Activated CD8-positive, alpha-beta memory T cell treated with anti-CD3 and anti-CD28 coated beads for 36 hours (primary cell): ENCODE measurements around the gene MDM1. TPM values are rescaled to one million over a fixed set of nuclear protein-coding genes. Genes with fewer than 3 reads are reported as not detected.

ENCODE experiments used
- CTCF ChIA-PET: fragments of 350-600 bp; sonication (Branson Sonifier 250); formaldehyde crosslinking; loops from one replicate; lab custom pipeline; 2021; ENCODE audit warnings: antibody characterized with exemption; lab: Charles Lee
- POLR2A ChIA-PET: fragments of 350-600 bp; sonication (Branson Sonifier 250); formaldehyde crosslinking; loops from one replicate; lab custom pipeline; 2021; ENCODE audit warnings: antibody characterized with exemption; lab: Charles Lee
- total RNA-seq, 2 experiments: library from RNA; stranded (reverse); gene quantifications; one replicate each; pipeline ENCODE4 v1.2.3, GENCODE V29; 2021

Gene MDM1
- total RNA-seq, 2 experiments from 2014 or later, result 21.2 to 22.3 TPM

DNA sequence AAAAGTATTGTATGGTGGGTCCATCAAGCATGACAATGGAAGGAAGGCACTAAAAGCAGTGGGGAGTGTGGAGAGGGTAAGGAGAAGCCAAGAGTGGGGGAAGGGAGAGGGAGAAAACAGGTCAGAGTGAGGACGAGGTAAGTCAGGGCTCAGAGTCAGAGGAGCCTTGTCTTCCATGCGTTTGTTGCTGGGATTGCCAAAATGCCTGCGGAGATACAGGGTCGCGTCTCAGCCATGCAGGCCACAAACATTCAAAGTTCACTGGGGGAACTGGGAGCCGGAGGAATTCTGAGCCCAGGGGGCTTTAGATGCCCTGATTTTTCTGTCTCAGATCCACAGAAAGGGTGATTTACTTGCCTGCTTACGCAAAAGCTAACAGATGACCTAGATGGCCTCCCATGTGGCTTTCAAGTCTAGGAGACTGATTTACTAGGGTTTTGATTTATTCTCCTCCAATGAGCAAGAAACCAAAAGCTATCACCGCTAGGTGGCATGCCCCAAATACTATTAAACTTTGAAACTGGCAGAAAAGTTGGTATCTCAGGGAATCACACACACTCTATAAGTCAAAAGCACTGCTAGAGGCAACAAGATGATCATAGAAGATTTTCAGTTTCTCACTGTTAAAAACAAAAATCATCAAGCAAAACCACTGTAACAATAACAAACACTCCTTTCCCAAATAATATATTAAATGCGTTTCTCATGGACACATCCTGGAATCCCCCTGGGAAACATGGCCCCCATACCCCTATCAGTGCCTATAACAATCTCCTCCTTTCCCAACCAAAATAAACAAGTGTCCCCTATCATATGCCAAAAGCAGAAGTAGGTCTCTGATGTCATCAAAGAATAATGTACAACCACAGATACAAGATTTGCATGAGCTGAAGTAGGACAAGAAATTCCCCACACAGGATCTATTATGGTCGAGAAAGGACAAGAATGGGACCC, 26.6 kb upstream of the MDM1 start:
- CTCF ChIA-PET, result interaction anchor here (0.5 to 1.1 kb wide), 5 partner anchors 41 to 310 kb away, joined by 3 to 4 read pairs (median 3); no protein-coding TSS in a partner anchor
- POLR2A ChIA-PET, result no interaction called here

DNA sequence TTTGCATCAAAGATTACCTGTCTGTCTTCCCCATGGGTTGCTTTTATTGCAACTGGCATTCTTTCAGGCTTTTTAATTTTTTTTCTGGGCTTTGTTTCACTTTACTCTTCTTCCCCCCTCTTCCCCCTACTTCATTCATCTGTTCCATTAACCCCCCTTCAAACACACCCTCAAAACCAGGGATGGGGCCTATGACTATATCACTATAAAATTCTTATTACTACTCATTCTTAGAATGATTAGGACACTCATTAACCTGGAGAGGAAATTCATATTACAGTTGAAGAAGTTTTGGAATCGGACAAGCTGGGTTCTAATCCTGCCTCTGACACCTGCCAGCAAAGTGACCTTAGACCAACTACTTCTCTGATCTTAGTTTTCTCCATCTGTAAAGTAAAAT, 24.8 kb upstream of the MDM1 start:
- CTCF ChIA-PET, result interaction anchor here (1.6 kb wide), 1 partner anchor 106 kb away, joined by 3 read pairs; no protein-coding TSS in a partner anchor
- POLR2A ChIA-PET, result interaction anchor here (0.5 kb wide), 1 partner anchor 128 kb away, joined by 6 read pairs; no protein-coding TSS in a partner anchor

DNA sequence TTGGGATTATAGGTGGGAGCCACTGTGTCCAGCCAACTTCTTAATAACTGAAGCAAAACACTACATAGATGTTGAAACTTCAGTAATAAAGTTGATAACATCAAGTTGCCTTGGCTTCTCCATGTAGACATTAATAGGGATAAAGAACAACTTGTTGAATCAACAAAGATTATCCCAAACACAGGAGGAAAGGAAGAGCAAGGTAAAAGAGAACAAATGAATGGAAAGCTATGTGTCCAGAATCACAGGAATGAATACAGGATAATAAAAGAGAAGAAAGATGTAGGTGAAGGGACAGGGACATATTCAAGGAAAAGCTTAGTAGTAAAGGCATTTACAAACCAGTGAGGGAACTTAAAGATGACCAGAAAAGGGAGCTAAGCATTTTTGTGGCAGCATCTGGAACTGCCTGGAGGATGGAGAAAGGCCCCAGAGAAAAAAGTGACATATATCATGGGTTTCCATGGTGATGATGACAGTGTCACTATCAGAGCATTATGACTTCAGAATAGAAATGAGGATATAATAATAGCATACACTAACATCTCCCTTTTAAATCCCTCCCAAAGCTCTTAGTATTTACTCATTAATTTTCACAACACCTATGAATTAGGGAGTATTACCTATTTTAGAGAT, 24.0 kb upstream of the MDM1 start:
- CTCF ChIA-PET, result interaction anchor here (1.5 to 1.6 kb wide), 2 partner anchors 94 to 107 kb away, joined by 3 to 4 read pairs; no protein-coding TSS in a partner anchor

DNA sequence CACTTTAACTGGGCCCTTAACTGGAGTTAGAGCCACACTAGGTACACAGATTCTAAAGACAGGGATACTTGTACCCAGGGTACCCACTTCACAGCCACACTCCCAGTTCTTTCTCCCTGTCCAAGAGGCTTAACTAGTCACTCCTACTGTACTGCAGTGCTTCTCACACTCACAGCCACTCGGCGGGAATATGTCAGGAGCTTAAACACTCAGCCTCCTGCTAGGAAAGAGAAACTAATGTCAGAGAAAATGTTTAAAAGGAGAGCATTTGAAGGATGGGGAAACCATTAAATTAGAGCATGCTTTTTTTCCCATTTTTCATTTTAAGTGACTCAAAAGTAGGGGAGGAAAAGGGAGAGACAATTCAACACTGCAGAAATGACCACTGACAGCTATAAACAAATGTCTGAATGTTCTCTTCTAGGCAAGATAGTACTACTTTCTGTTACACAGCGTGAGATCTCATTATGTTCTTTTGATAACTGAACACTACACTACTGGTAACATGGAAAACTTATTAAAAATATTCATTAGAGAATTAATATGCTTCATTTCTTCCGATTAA, 22.9 kb upstream of the MDM1 start:
- POLR2A ChIA-PET, result interaction anchor here (0.7 kb wide), 1 partner anchor 421 kb away, joined by 3 read pairs; no protein-coding TSS in a partner anchor

More for the DNA sequence above, 24.0 kb upstream of the MDM1 start:
- POLR2A ChIA-PET, result interaction anchor here (0.7 kb wide), 1 partner anchor 63 kb away, joined by 3 read pairs; no protein-coding TSS in a partner anchor

GRCh38 chr12:68352067-68352466, 19.9 kb upstream of the MDM1 start:
- ChIA-PET CTCF (no interaction called here), POLR2A (no interaction called here)

More for the DNA sequence above, 22.9 kb upstream of the MDM1 start:
- CTCF ChIA-PET, result interaction anchor here (1.5 kb wide), 1 partner anchor 95 kb away, joined by 4 read pairs; no protein-coding TSS in a partner anchor

- POLR2A ChIA-PET, result no interaction called here
- CTCF ChIA-PET, result interaction anchor here (0.6 kb wide), 1 partner anchor 305 kb away, joined by 3 read pairs; no protein-coding TSS in a partner anchor
Observed at GRCh38 chr12:68350753-68351152, 18.6 kb upstream of the MDM1 start.

GRCh38 chr12:68349921-68350606, 17.9 kb upstream of the MDM1 start:
- ChIA-PET POLR2A (interaction anchor here (0.6 kb wide), 1 partner anchor 97 kb away, joined by 7 read pairs; no protein-coding TSS in a partner anchor), CTCF (interaction anchor here (0.6 kb wide), 1 partner anchor 311 kb away, joined by 3 read pairs; no protein-coding TSS in a partner anchor)

- ChIA-PET CTCF (no interaction called here), POLR2A (interaction anchor here (0.6 kb wide), 1 partner anchor 97 kb away, joined by 7 read pairs; no protein-coding TSS in a partner anchor)
Observed at GRCh38 chr12:68349220-68349621, 17.1 kb upstream of the MDM1 start.

- CTCF ChIA-PET, result no interaction called here
- POLR2A ChIA-PET, result no interaction called here
Observed at GRCh38 chr12:68348419-68348818, 16.3 kb upstream of the MDM1 start.

DNA sequence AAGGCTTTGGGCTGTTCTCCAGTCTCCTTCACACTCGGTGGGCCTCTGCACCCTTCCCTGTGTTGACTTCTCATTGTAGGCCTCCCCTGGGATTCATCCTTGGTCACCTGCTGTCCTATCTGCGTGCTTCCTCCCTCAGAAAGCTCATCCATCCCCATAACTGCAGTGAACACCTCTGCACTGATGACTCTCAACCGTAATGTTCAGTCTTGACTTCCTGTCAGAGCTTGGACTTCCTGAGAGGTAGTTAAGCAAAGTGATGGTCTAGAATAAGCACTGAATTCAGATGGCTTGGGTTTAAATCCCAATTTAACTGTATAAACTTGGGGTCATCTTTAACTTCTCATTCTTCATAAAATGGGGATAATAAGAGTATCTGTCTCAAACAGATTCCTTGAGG, 13.6 kb upstream of the MDM1 start:
- POLR2A ChIA-PET, result no interaction called here
- CTCF ChIA-PET, result no interaction called here

- ChIA-PET CTCF (no interaction called here), POLR2A (no interaction called here)
Observed at GRCh38 chr12:68344126-68344525, 12.0 kb upstream of the MDM1 start.

DNA sequence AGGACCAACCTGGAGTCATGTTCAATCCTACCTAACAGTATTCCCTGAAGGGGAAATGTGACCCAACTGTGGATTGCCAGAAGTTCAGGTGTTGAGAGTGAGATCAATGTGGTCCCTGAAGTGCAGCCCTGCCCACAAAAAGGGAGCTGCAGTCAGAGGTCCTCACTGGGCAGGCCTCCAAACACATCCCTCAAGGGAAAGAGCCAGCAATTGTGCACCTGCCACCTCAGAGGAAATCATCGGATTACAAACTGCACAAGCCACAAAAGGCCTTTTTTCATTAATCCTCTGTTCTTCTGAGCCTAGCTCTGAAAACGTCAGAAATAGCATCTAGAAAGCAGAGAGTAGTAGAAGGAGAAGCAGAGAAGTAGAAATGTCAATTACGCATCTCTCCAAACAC, 10.8 kb upstream of the MDM1 start:
- ChIA-PET CTCF (no interaction called here), POLR2A (no interaction called here)

- POLR2A ChIA-PET, result no interaction called here
Observed at GRCh38 chr12:68341822-68342221, 9.7 kb upstream of the MDM1 start.

GRCh38 chr12:68340404-68341270, 8.5 kb upstream of the MDM1 start:
- POLR2A ChIA-PET, result no interaction called here
- CTCF ChIA-PET, result interaction anchor here (0.8 kb wide), 1 partner anchor 364 kb away, joined by 3 read pairs; no protein-coding TSS in a partner anchor

More at GRCh38 chr12:68341822-68342221, 9.7 kb upstream of the MDM1 start:
- CTCF ChIA-PET, result interaction anchor here (0.8 to 1.0 kb wide), 2 partner anchors 363 to 387 kb away, joined by 3 read pairs; no protein-coding TSS in a partner anchor

GRCh38 chr12:68336889-68337303, 4.7 kb upstream of the MDM1 start:
- ChIA-PET CTCF (no interaction called here), POLR2A (no interaction called here)

DNA sequence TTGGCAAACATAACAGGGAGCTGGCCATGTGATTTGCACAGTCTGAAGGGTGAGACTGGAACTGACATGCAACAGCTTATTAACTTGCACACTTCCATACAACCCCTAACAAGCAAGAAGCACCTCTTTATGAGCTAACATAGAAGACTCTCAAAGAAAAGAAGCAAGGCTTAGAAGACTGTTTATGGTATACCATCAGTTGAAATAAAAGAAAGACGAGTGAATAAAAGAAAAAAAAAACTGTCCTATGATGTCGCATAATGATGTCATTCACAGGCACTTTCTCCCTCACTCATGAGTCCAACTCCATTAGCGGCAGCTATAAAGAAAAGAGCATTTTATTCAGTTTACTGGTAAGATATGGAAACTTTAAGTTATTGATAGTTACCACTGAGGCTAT, 3.3 kb upstream of the MDM1 start:
- CTCF ChIA-PET, result no interaction called here
- POLR2A ChIA-PET, result no interaction called here

- ChIA-PET CTCF (interaction anchor here (0.6 to 1.3 kb wide), 2 partner anchors 200 to 343 kb away, joined by 3 read pairs; no protein-coding TSS in a partner anchor), POLR2A (no interaction called here)
Observed at GRCh38 chr12:68334132-68334531, 2.0 kb upstream of the MDM1 start.
